ENCODE data around the gene KCNN3. TPM values are rescaled to one million over a fixed set of nuclear protein-coding genes. Genes with fewer than 3 reads are reported as not detected.

Gene KCNN3
- total RNA-seq, 3 donors from 2014 or later (not counting 1 experiment from before 2014, with no cell fraction given): 0.05 to 0.95 TPM; not detected in 1

GRCh38 chr1:154851392-154852177 is 18.5 kb downstream of the KCNN3 start:
- H3K4me1 ChIP-seq (ENCODE audit: control insufficient read depth, insufficient read depth, low read length): no peaks in the 10 kb centered on the region
- WGBS (ENCODE audit: insufficient coverage): 82% methylated on average over 9 of the region's 9 CpGs
- H3K4me3 Mint-ChIP-seq: no peak overlapping the region
- DNase-seq: no peak
- no peaks in the 10 kb centered on the region for H3K36me3 ChIP-seq (ENCODE audit: control insufficient read depth, insufficient read depth, low read length)
- H3K36me3 Mint-ChIP-seq: no peaks in the 10 kb centered on the region
- H3K9me3 Mint-ChIP-seq: no peaks in the 10 kb centered on the region
- TF ChIP-seq CTCF (IDR thresholded peaks at IDR 0.05): no peak
- H3K27me3 Mint-ChIP-seq (ENCODE audit: low read depth in 2 of 2): no peaks in the 10 kb centered on the region
- no peak overlapping the region for H3K27ac ChIP-seq (ENCODE audit: low read length)
- intact Hi-C loops (cut with micrococcal nuclease): no loop called here
- ATAC-seq: no peak
- no peak overlapping the region for H3K4me3 ChIP-seq (ENCODE audit: low read length)
- no peak overlapping the region for H3K27ac Mint-ChIP-seq
- H3K9me3 ChIP-seq (ENCODE audit: control insufficient read depth, insufficient read depth, low read length): no peaks in the 10 kb centered on the region
- H3K27me3 ChIP-seq (ENCODE audit: control insufficient read depth, insufficient read depth, low read length): no peaks in the 10 kb centered on the region
- no peaks in the 10 kb centered on the region for H3K4me1 Mint-ChIP-seq

- Histone ChIP-seq H3K27me3 (ENCODE audit: control insufficient read depth, insufficient read depth, low read length) (no peaks in the 10 kb centered on the region), H3K4me1 (ENCODE audit: control insufficient read depth, insufficient read depth, low read length) (no peaks in the 10 kb centered on the region), H3K36me3 (ENCODE audit: control insufficient read depth, insufficient read depth, low read length) (no peaks in the 10 kb centered on the region), H3K9me3 (ENCODE audit: control insufficient read depth, insufficient read depth, low read length) (no peaks in the 10 kb centered on the region), H3K27ac (ENCODE audit: low read length) (no peak overlapping the region), H3K4me3 (ENCODE audit: low read length) (no peak overlapping the region)
- no peak for TF ChIP-seq CTCF (IDR thresholded peaks at IDR 0.05)
- DNase-seq (no peak), ATAC-seq (no peak)
- 66% methylated on average over 5 of the region's 6 CpGs for WGBS (ENCODE audit: insufficient coverage)
- H3K27ac Mint-ChIP-seq: no peak overlapping the region
- no peaks in the 10 kb centered on the region for H3K9me3 Mint-ChIP-seq
- no peaks in the 10 kb centered on the region for H3K27me3 Mint-ChIP-seq (ENCODE audit: low read depth in 2 of 2)
- no peaks in the 10 kb centered on the region for H3K4me1 Mint-ChIP-seq
- H3K36me3 Mint-ChIP-seq: no peaks in the 10 kb centered on the region
- intact Hi-C loops (cut with micrococcal nuclease): no loop called here
- no peak overlapping the region for H3K4me3 Mint-ChIP-seq
Measured at GRCh38 chr1:154849645-154850131, 20.4 kb downstream of the KCNN3 start.

GRCh38 chr1:154848983-154849382 is 21.1 kb downstream of the KCNN3 start:
- Mint-ChIP-seq H3K4me1 (no peaks in the 10 kb centered on the region), H3K4me3 (no peak overlapping the region), H3K9me3 (no peaks in the 10 kb centered on the region), H3K27ac (no peak overlapping the region), H3K27me3 (ENCODE audit: low read depth in 2 of 2) (no peaks in the 10 kb centered on the region), H3K36me3 (no peaks in the 10 kb centered on the region)
- no peak overlapping the region for H3K27ac ChIP-seq (ENCODE audit: low read length)
- 83% methylated on average over 4 of the region's 4 CpGs for WGBS (ENCODE audit: insufficient coverage)
- DNase-seq (no peak), ATAC-seq (no peak)
- no peaks in the 10 kb centered on the region for H3K4me1 ChIP-seq (ENCODE audit: control insufficient read depth, insufficient read depth, low read length)
- H3K9me3 ChIP-seq (ENCODE audit: control insufficient read depth, insufficient read depth, low read length): no peaks in the 10 kb centered on the region
- H3K4me3 ChIP-seq (ENCODE audit: low read length): no peak overlapping the region
- no peak for TF ChIP-seq CTCF (IDR thresholded peaks at IDR 0.05)
- no peaks in the 10 kb centered on the region for H3K27me3 ChIP-seq (ENCODE audit: control insufficient read depth, insufficient read depth, low read length)
- no peaks in the 10 kb centered on the region for H3K36me3 ChIP-seq (ENCODE audit: control insufficient read depth, insufficient read depth, low read length)
- intact Hi-C loops (cut with micrococcal nuclease): no loop called here

GRCh38 chr1:154847891-154848290 is 22.2 kb downstream of the KCNN3 start:
- no peak overlapping the region for H3K4me3 Mint-ChIP-seq
- no peaks in the 10 kb centered on the region for H3K9me3 Mint-ChIP-seq
- no peaks in the 10 kb centered on the region for H3K4me1 Mint-ChIP-seq
- H3K27ac Mint-ChIP-seq: no peak overlapping the region
- no peaks in the 10 kb centered on the region for H3K9me3 ChIP-seq (ENCODE audit: control insufficient read depth, insufficient read depth, low read length)
- H3K27me3 ChIP-seq (ENCODE audit: control insufficient read depth, insufficient read depth, low read length): no peaks in the 10 kb centered on the region
- TF ChIP-seq CTCF (IDR thresholded peaks at IDR 0.05): no peak
- H3K36me3 ChIP-seq (ENCODE audit: control insufficient read depth, insufficient read depth, low read length): no peaks in the 10 kb centered on the region
- no peaks in the 10 kb centered on the region for H3K27me3 Mint-ChIP-seq (ENCODE audit: low read depth in 2 of 2)
- intact Hi-C loops (cut with micrococcal nuclease): no loop called here
- no peak overlapping the region for H3K27ac ChIP-seq (ENCODE audit: low read length)
- H3K36me3 Mint-ChIP-seq: no peaks in the 10 kb centered on the region
- DNase-seq: no peak
- WGBS (ENCODE audit: insufficient coverage): 86% methylated on average over 13 of the region's 13 CpGs
- no peaks in the 10 kb centered on the region for H3K4me1 ChIP-seq (ENCODE audit: control insufficient read depth, insufficient read depth, low read length)
- H3K4me3 ChIP-seq (ENCODE audit: low read length): no peak overlapping the region
- no peak for ATAC-seq
